Pancreas (tissue), 10 donors: ENCODE measurements around the gene INPP4B. TPM values are rescaled to one million over a fixed set of nuclear protein-coding genes. Genes with fewer than 3 reads are reported as not detected.

Source experiments
- ATAC-seq, 4 donors: fragments of 200-7000 bp; cut with Tn5 transposase; one replicate each; pipeline versions ENCODE4 v1.8.0 to v1.9.1; 2020; ENCODE audit warnings: mild to moderate bottlenecking in 4 of 4, moderate library complexity in 4 of 4
- DNase-seq, 6 donors: peaks; one replicate each; pipeline ENCODE4 v3.0.0-alpha.2; 2020
- FAIRE-seq: peaks from 2 replicates; lab custom pipeline; 2012; peaks lifted over from hg19 to GRCh38; lab: Jason Lieb, UNC
- H3K27ac ChIP-seq, 4 donors: fragments of 200-600 bp; sonication (generic); 1 replicate in 3 of 4; 2 replicates in 1 of 4; pipeline versions ENCODE4 v1.5.0 to v1.8.0; 2020
- H3K27me3 ChIP-seq, 4 donors: fragments of 200-600 bp; one replicate each; pipeline ENCODE4 v1.8.0; 2021
- H3K36me3 ChIP-seq, 3 donors: fragments of 200-600 bp; sonication (generic) in 1 of 3; one replicate each; pipeline versions ENCODE4 v1.5.0 to v1.8.0; 2020 to 2021
- H3K4me1 ChIP-seq, 3 donors: fragments of 200-600 bp; one replicate each; pipeline ENCODE4 v1.8.0; 2021
- H3K4me3 ChIP-seq, 4 donors: fragments of 200-600 bp; sonication (generic) in 2 of 4; one replicate each; pipeline versions ENCODE4 v1.5.0 to v1.8.0; 2020 to 2021
- H3K9me3 ChIP-seq, 4 donors: fragments of 200-600 bp; one replicate each; pipeline ENCODE4 v1.8.0; 2021
- CTCF ChIP-seq, 4 donors: fragments of 200-600 bp; sonication (generic) in 3 of 4; IDR thresholded peaks; one replicate each; pipeline versions ENCODE4 v1.5.0 to v1.8.0; 2021; ENCODE audit warnings: antibody characterized with exemption in 4 of 4
- WGBS, 2 donors: extraction: QIAGEN DNeasy Blood & Tissue Kit; methylation state at CpG; one replicate each; pipeline ENCODE4 v1.1.7; 2013; 5-methylcytosine and 5-hydroxymethylcytosine counted together
- intact Hi-C, 3 donors: fragments of 100-400 bp; cut with DNase I; formaldehyde crosslinking; loops; one replicate each; pipeline versions ENCODE4 v1.11.1 to v1.14.2; 2022
- polyA plus RNA-seq, 2 donors: library from polyadenylated mRNA; stranded (reverse); fragments of 200-250 nt; gene quantifications; one replicate each; pipeline ENCODE4 v1.2.3, GENCODE V29; 2013
- total RNA-seq, 6 donors: library from RNA; stranded (reverse); fragmentation: NEBNext Ultra II Directional in 4 of 6; extraction: Animal tissue kit (Norgen Biotek cat#: 25700) in 4 of 6; gene quantifications; one replicate each; pipeline versions ENCODE4 v1.2.1 to v1.2.4, GENCODE V29; 2021 to 2023
- donor health status: healthy with polysubstance abuse.
- donor health status: DM: no; HTN: no; CAD: no; lungs with moderate emphysema.
- donor health status: DM: no; HTN: no; CAD: no.
- donor health status: control.
- donor health status: control.
- donor health status: Bipolar disorder and iron deficiency.
- donor health status: DM: yes; HTN: yes; CAD: no.
- donor health status: DM: no; HTN: no; CAD: no.
- donor health status: DM: no; HTN: no; CAD: no.
- donor health status: DM: yes; HTN: yes; CAD: no.

The INPP4B gene
- total and polyA plus RNA-seq, 8 donors = 1.2 to 12.9 (median 5.5) TPM

- Histone ChIP-seq H3K4me3 (no peak overlapping the region), H3K4me1 (peaks cover 6 to 27% (median 25%) of the 10 kb centered on the region in 3 donors), H3K27me3 (no peaks in the 10 kb centered on the region), H3K36me3 (no peaks in the 10 kb centered on the region), H3K27ac (no peak overlapping the region), H3K9me3 (no peaks in the 10 kb centered on the region)
- FAIRE-seq (no peak), ATAC-seq (no peak), DNase-seq (no peak)
- intact Hi-C loops = no loop called here
- 90 to 92% methylated on average over 6 of the region's 6 CpGs for WGBS, 2 donors
- TF ChIP-seq CTCF (IDR thresholded peaks at IDR 0.05) = no peak
Observed at GRCh38 chr4:142563682-142564291, 282.3 kb downstream of the INPP4B start.

- FAIRE-seq (no peak), ATAC-seq (no peak), DNase-seq (no peak)
- Histone ChIP-seq H3K27ac (no peak overlapping the region), H3K27me3 (no peaks in the 10 kb centered on the region), H3K36me3 (no peaks in the 10 kb centered on the region), H3K4me3 (no peak overlapping the region), H3K9me3 (no peaks in the 10 kb centered on the region), H3K4me1 (peaks cover 0 to 5% (median 0%) of the 10 kb centered on the region in 3 donors)
- intact Hi-C loops = no loop called here
- no peak for TF ChIP-seq CTCF (IDR thresholded peaks at IDR 0.05)
- WGBS, 2 donors = 96 to 97% methylated on average over 4 of the region's 4 CpGs
Observed at GRCh38 chr4:142559986-142560385, 286.1 kb downstream of the INPP4B start.

- H3K4me1 ChIP-seq = peaks cover 0 to 5% (median 0%) of the 10 kb centered on the region in 3 donors
- no peak overlapping the region for H3K27ac ChIP-seq
- H3K4me3 ChIP-seq = no peak overlapping the region
- ATAC-seq (peak in 2 of 4 donors; percentile 38 to 76), FAIRE-seq (no peak), DNase-seq (peak in 1 of 6 donors; percentile 17)
- no peaks in the 10 kb centered on the region for H3K36me3 ChIP-seq
- 63 to 65% methylated on average over 4 of the region's 4 CpGs for WGBS, 2 donors
- intact Hi-C loops = no loop called here
- TF ChIP-seq CTCF (IDR thresholded peaks at IDR 0.05) = no peak
- no peaks in the 10 kb centered on the region for H3K27me3 ChIP-seq
- no peaks in the 10 kb centered on the region for H3K9me3 ChIP-seq
Observed at GRCh38 chr4:142558851-142559250, 287.2 kb downstream of the INPP4B start.

- H3K4me3 ChIP-seq = no peak overlapping the region
- H3K27me3 ChIP-seq = no peaks in the 10 kb centered on the region
- no peak for TF ChIP-seq CTCF (IDR thresholded peaks at IDR 0.05)
- no peak overlapping the region for H3K27ac ChIP-seq
- whole genome bisulfite sequencing, 2 donors = 51 to 59% methylated on average over 4 of the region's 4 CpGs
- intact Hi-C loops = no loop called here
- FAIRE-seq (no peak), DNase-seq (no peak), ATAC-seq (peak in 3 of 4 donors; percentile 36 to 65 (median 52))
- no peaks in the 10 kb centered on the region for H3K9me3 ChIP-seq
- peaks cover 0 to 5% (median 0%) of the 10 kb centered on the region in 3 donors for H3K4me1 ChIP-seq
- no peaks in the 10 kb centered on the region for H3K36me3 ChIP-seq
Observed at GRCh38 chr4:142557239-142557801, 288.8 kb downstream of the INPP4B start.
